GM23338 (cell line): ENCODE results near the gene NRAS. TPM values are rescaled to one million over a fixed set of nuclear protein-coding genes. Genes with fewer than 3 reads are reported as not detected.
A peak's percentile ranks its signal among the peaks of the same experiment; 100 is the strongest.

ENCODE experiments used
- ATAC-seq: fragments of 200-7000 bp; cut with Tn5 transposase; 3 replicates; pipeline ENCODE4 v1.9.1; 2020
- DNase-seq: peaks from one replicate; pipeline ENCODE4 v3.0.0-alpha.2; 2015; ENCODE audit warnings: low spot score
- H2AFZ ChIP-seq: fragments of 200-600 bp; sonication (generic); 2 replicates; pipeline ENCODE4 v1.8.0; 2016; ENCODE audit warnings: antibody characterized with exemption, mild to moderate bottlenecking, moderate library complexity
- H3F3A ChIP-seq: fragments of 200-600 bp; sonication (generic); replicated peaks from 2 replicates; pipeline ENCODE4 v1.8.0; 2017; ENCODE audit warnings: antibody characterized with exemption, mixed run types, low read depth
- H3K27ac ChIP-seq: fragments of 200-600 bp; sonication (generic); 2 replicates; pipeline ENCODE4 v1.6.1; 2016; ENCODE audit warnings: low read depth
- H3K27me3 ChIP-seq: fragments of 200-600 bp; sonication (generic); 2 replicates; pipeline ENCODE4 v1.8.0; 2016; ENCODE audit warnings: mild to moderate bottlenecking, mixed run types, moderate library complexity; ENCODE audit not compliant: insufficient read depth
- H3K36me3 ChIP-seq: fragments of 200-600 bp; sonication (generic); 2 replicates; pipeline ENCODE4 v1.8.0; 2016; ENCODE audit warnings: mild to moderate bottlenecking; ENCODE audit not compliant: insufficient read depth
- H3K4me1 ChIP-seq: fragments of 200-600 bp; sonication (generic); 2 replicates; pipeline ENCODE4 v1.8.0; 2016; ENCODE audit warnings: mild to moderate bottlenecking, moderate library complexity; ENCODE audit not compliant: insufficient read depth
- H3K4me2 ChIP-seq: fragments of 200-600 bp; sonication (generic); 2 replicates; pipeline ENCODE4 v1.7.1; 2017; ENCODE audit warnings: mixed run types
- H3K4me3 ChIP-seq: fragments of 200-600 bp; sonication (generic); 2 replicates; pipeline ENCODE4 v1.6.1; 2016; ENCODE audit warnings: mixed run types
- H3K79me2 ChIP-seq: fragments of 200-600 bp; sonication (generic); replicated peaks from 2 replicates; pipeline ENCODE4 v1.8.0; 2017; ENCODE audit warnings: mild to moderate bottlenecking; ENCODE audit not compliant: insufficient read depth
- H3K9me2 ChIP-seq: fragments of 200-600 bp; sonication (generic); 2 replicates; pipeline ENCODE4 v1.8.0; 2017; ENCODE audit not compliant: insufficient read depth
- H4K20me1 ChIP-seq: fragments of 200-600 bp; sonication (generic); replicated peaks from 2 replicates; pipeline ENCODE4 v1.8.0; 2017; ENCODE audit warnings: mild to moderate bottlenecking; ENCODE audit not compliant: insufficient read depth
- H3K27ac Mint-ChIP-seq: 2 replicates; pipeline ENCODE4 v1.8.0; 2020; ENCODE audit warnings: inconsistent platforms, mild to moderate bottlenecking, moderate library complexity, mixed read lengths
- H3K27me3 Mint-ChIP-seq: 3 replicates; pipeline ENCODE4 v1.8.0; 2022; ENCODE audit warnings: low read depth, mild to moderate bottlenecking, moderate library complexity, mixed read lengths, inconsistent platforms; ENCODE audit not compliant: insufficient read depth, poor library complexity
- H3K36me3 Mint-ChIP-seq: 3 replicates; pipeline ENCODE4 v1.8.0; 2021; ENCODE audit warnings: low read depth, mild to moderate bottlenecking, inconsistent platforms, moderate library complexity, mixed read lengths
- H3K4me1 Mint-ChIP-seq: 3 replicates; pipeline ENCODE4 v1.8.0; 2020; ENCODE audit warnings: mild to moderate bottlenecking, inconsistent platforms, mixed read lengths
- H3K4me3 Mint-ChIP-seq: 3 replicates; pipeline ENCODE4 v1.8.0; 2021; ENCODE audit warnings: moderate library complexity, mild to moderate bottlenecking, inconsistent platforms, mixed read lengths
- H3K9me3 Mint-ChIP-seq: 3 replicates; pipeline ENCODE4 v1.8.0; 2020; ENCODE audit warnings: moderate library complexity, mild to moderate bottlenecking, inconsistent platforms, mixed read lengths
- CREB1 ChIP-seq: fragments of 250-450 bp; sonication (Bioruptor Pico); IDR thresholded peaks from 2 replicates; pipeline ENCODE4 v1.5.0; 2020; ENCODE audit warnings: low read depth, mild to moderate bottlenecking, moderate library complexity
- EZH2 ChIP-seq: fragments of 200-600 bp; sonication (generic); IDR thresholded peaks from one replicate; pipeline ENCODE4 v1.8.0; 2017; ENCODE audit warnings: antibody characterized with exemption, mild to moderate bottlenecking, low read depth; ENCODE audit not compliant: unreplicated experiment
- EZH2phosphoT487 ChIP-seq: fragments of 200-600 bp; sonication (generic); IDR thresholded peaks from one replicate; pipeline ENCODE4 v1.8.1; 2018; ENCODE audit warnings: antibody characterized with exemption; ENCODE audit not compliant: unreplicated experiment
- JUNB ChIP-seq: IDR thresholded peaks from one replicate; pipeline ENCODE4 v1.6.1; 2016; ENCODE audit warnings: antibody characterized with exemption; ENCODE audit not compliant: unreplicated experiment
- NANOG ChIP-seq: IDR thresholded peaks from 2 replicates; pipeline ENCODE4 v1.6.1; 2016; ENCODE audit warnings: antibody characterized with exemption, borderline replicate concordance
- POLR2AphosphoS5 ChIP-seq: IDR thresholded peaks from 2 replicates; pipeline ENCODE4 v1.6.1; 2016; ENCODE audit warnings: antibody characterized with exemption, low read depth
- STAT1 ChIP-seq: IDR thresholded peaks from one replicate; pipeline ENCODE4 v1.6.1; 2016; ENCODE audit warnings: antibody characterized with exemption; ENCODE audit not compliant: unreplicated experiment
- ZNF114 ChIP-seq: fragments of 250-450 bp; sonication (Bioruptor Pico); IDR thresholded peaks from 2 replicates; pipeline ENCODE4 v1.5.0; 2020; ENCODE audit warnings: mild to moderate bottlenecking, moderate library complexity
- ZNF331 ChIP-seq: fragments of 250-450 bp; sonication (Bioruptor Pico); IDR thresholded peaks from 2 replicates; pipeline ENCODE4 v1.5.0; 2020; ENCODE audit warnings: low read depth, mild to moderate bottlenecking, moderate library complexity
- polyA plus RNA-seq: library from polyadenylated mRNA; unstranded; fragments of >200 nt; fragmentation: Nextera tagmentation; extraction: Ambion mirVana; gene quantifications from 2 replicates; pipeline ENCODE4 v1.2.1, GENCODE V29; 2016
- total RNA-seq: library from RNA; depleted of rRNA; stranded (reverse); fragments of >200 nt; shearing (Covaris generic); gene quantifications from 2 replicates; pipeline ENCODE4 v1.2.3, GENCODE V29; 2014
- TF ChIP-seq, protein P1 (sequence below): IDR thresholded peaks from one replicate; pipeline ENCODE4 v1.6.1; 2018; ENCODE audit warnings: antibody characterized with exemption; ENCODE audit not compliant: unreplicated experiment
- TF ChIP-seq, protein P2 (sequence below): fragments of 250-450 bp; sonication (Bioruptor Pico); IDR thresholded peaks from 2 replicates; pipeline ENCODE4 v1.5.0; 2020; ENCODE audit warnings: mild to moderate bottlenecking, moderate library complexity
- TF ChIP-seq, protein P3 (sequence below), 2 experiments: fragments of 200-600 bp in 1 of 2; sonication (generic) in 1 of 2; conservative IDR thresholded peaks; 2 replicates each; pipeline versions ENCODE4 v1.5.1 to v1.6.1; 2016 to 2017; ENCODE audit warnings: antibody characterized with exemption in 2 of 2, low read depth in 2 of 2, mild to moderate bottlenecking in 2 of 2, moderate library complexity in 1 of 2
- TF ChIP-seq, protein P4 (sequence below): IDR thresholded peaks from 2 replicates; pipeline ENCODE4 v1.6.1; 2016; ENCODE audit warnings: antibody characterized with exemption

Gene NRAS
- total and polyA plus RNA-seq, 2 experiments from 2014 or later: 22.3 to 83.2 TPM

DNA sequence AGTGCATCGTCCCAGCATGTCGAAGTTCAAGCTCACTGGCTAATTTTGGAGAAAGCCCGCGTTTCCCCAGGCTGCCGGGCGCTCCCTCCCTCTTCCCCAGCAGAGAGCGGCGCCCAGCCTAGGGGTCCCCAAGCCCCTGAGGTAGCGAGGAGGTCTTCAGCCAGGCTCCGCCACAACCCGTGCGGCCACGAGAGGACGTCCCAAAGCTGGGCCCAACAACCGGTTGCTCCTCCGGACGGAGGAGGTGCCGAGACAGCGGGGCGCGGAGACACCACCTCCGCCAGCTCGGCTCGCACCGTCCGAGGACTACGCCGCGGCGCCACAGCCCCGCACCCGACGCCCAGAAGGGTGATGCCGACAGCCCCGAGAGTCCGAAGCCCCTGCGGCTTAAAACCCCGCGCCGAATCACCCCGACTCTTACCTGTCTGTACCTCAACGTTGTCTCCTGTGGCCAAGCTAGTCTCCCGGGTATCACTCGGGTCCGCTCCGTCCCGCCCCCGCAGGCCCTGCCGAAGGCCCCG, 46.9 kb downstream of the NRAS start, which contains the start of gene DENND2C:
Gene DENND2C (minus strand): TSS at position 488 of the 521 bp plus-strand sequence. CDS start 44,065 bp downstream, outside the sequence.
- H3K27ac ChIP-seq: no peak within 1 kb of the TSS

More for the DNA sequence above, 46.9 kb downstream of the NRAS start, which contains the start of gene DENND2C:
- 0 out of 2 replicates have a peak, but pooled peaks cover 4% of the 10 kb centered on the region for H3K4me1 ChIP-seq
- H3K4me3 Mint-ChIP-seq: peak within 1 kb of the TSS; percentile 85
- TF ChIP-seq STAT1 (no peak), EZH2 (no peak), EZH2phosphoT487 (no peak), JUNB (no peak), POLR2AphosphoS5 (peak; percentile 66), ZNF114 (CRISPR knock-in tag) (no peak), NANOG (no peak), ZNF331 (CRISPR knock-in tag) (no peak), CREB1 (CRISPR knock-in tag) (no peak)
- TF ChIP-seq, protein P1, sequence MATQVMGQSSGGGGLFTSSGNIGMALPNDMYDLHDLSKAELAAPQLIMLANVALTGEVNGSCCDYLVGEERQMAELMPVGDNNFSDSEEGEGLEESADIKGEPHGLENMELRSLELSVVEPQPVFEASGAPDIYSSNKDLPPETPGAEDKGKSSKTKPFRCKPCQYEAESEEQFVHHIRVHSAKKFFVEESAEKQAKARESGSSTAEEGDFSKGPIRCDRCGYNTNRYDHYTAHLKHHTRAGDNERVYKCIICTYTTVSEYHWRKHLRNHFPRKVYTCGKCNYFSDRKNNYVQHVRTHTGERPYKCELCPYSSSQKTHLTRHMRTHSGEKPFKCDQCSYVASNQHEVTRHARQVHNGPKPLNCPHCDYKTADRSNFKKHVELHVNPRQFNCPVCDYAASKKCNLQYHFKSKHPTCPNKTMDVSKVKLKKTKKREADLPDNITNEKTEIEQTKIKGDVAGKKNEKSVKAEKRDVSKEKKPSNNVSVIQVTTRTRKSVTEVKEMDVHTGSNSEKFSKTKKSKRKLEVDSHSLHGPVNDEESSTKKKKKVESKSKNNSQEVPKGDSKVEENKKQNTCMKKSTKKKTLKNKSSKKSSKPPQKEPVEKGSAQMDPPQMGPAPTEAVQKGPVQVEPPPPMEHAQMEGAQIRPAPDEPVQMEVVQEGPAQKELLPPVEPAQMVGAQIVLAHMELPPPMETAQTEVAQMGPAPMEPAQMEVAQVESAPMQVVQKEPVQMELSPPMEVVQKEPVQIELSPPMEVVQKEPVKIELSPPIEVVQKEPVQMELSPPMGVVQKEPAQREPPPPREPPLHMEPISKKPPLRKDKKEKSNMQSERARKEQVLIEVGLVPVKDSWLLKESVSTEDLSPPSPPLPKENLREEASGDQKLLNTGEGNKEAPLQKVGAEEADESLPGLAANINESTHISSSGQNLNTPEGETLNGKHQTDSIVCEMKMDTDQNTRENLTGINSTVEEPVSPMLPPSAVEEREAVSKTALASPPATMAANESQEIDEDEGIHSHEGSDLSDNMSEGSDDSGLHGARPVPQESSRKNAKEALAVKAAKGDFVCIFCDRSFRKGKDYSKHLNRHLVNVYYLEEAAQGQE: no peak
- TF ChIP-seq, protein P2, sequence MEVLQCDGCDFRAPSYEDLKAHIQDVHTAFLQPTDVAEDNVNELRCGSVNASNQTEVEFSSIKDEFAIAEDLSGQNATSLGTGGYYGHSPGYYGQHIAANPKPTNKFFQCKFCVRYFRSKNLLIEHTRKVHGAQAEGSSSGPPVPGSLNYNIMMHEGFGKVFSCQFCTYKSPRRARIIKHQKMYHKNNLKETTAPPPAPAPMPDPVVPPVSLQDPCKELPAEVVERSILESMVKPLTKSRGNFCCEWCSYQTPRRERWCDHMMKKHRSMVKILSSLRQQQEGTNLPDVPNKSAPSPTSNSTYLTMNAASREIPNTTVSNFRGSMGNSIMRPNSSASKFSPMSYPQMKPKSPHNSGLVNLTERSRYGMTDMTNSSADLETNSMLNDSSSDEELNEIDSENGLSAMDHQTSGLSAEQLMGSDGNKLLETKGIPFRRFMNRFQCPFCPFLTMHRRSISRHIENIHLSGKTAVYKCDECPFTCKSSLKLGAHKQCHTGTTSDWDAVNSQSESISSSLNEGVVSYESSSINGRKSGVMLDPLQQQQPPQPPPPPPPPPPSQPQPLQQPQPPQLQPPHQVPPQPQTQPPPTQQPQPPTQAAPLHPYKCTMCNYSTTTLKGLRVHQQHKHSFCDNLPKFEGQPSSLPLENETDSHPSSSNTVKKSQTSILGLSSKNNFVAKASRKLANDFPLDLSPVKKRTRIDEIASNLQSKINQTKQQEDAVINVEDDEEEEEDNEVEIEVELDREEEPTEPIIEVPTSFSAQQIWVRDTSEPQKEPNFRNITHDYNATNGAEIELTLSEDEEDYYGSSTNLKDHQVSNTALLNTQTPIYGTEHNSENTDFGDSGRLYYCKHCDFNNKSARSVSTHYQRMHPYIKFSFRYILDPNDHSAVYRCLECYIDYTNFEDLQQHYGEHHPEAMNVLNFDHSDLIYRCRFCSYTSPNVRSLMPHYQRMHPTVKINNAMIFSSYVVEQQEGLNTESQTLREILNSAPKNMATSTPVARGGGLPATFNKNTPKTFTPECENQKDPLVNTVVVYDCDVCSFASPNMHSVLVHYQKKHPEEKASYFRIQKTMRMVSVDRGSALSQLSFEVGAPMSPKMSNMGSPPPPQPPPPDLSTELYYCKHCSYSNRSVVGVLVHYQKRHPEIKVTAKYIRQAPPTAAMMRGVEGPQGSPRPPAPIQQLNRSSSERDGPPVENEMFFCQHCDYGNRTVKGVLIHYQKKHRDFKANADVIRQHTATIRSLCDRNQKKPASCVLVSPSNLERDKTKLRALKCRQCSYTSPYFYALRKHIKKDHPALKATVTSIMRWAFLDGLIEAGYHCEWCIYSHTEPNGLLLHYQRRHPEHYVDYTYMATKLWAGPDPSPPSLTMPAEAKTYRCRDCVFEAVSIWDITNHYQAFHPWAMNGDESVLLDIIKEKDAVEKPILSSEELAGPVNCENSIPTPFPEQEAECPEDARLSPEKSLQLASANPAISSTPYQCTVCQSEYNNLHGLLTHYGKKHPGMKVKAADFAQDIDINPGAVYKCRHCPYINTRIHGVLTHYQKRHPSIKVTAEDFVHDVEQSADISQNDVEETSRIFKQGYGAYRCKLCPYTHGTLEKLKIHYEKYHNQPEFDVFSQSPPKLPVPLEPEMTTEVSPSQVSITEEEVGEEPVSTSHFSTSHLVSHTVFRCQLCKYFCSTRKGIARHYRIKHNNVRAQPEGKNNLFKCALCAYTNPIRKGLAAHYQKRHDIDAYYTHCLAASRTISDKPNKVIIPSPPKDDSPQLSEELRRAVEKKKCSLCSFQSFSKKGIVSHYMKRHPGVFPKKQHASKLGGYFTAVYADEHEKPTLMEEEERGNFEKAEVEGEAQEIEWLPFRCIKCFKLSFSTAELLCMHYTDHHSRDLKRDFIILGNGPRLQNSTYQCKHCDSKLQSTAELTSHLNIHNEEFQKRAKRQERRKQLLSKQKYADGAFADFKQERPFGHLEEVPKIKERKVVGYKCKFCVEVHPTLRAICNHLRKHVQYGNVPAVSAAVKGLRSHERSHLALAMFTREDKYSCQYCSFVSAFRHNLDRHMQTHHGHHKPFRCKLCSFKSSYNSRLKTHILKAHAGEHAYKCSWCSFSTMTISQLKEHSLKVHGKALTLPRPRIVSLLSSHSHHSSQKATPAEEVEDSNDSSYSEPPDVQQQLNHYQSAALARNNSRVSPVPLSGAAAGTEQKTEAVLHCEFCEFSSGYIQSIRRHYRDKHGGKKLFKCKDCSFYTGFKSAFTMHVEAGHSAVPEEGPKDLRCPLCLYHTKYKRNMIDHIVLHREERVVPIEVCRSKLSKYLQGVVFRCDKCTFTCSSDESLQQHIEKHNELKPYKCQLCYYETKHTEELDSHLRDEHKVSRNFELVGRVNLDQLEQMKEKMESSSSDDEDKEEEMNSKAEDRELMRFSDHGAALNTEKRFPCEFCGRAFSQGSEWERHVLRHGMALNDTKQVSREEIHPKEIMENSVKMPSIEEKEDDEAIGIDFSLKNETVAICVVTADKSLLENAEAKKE (CRISPR knock-in tag): no peak
- TF ChIP-seq, protein P3, sequence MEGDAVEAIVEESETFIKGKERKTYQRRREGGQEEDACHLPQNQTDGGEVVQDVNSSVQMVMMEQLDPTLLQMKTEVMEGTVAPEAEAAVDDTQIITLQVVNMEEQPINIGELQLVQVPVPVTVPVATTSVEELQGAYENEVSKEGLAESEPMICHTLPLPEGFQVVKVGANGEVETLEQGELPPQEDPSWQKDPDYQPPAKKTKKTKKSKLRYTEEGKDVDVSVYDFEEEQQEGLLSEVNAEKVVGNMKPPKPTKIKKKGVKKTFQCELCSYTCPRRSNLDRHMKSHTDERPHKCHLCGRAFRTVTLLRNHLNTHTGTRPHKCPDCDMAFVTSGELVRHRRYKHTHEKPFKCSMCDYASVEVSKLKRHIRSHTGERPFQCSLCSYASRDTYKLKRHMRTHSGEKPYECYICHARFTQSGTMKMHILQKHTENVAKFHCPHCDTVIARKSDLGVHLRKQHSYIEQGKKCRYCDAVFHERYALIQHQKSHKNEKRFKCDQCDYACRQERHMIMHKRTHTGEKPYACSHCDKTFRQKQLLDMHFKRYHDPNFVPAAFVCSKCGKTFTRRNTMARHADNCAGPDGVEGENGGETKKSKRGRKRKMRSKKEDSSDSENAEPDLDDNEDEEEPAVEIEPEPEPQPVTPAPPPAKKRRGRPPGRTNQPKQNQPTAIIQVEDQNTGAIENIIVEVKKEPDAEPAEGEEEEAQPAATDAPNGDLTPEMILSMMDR (conservative IDR thresholded peaks at IDR 0.05; ENCODE audit: low read depth in 2 of 2): peak in 1 of 2 experiments; percentile 49; a peak in 2 of 4 replicates
- TF ChIP-seq, protein P4, sequence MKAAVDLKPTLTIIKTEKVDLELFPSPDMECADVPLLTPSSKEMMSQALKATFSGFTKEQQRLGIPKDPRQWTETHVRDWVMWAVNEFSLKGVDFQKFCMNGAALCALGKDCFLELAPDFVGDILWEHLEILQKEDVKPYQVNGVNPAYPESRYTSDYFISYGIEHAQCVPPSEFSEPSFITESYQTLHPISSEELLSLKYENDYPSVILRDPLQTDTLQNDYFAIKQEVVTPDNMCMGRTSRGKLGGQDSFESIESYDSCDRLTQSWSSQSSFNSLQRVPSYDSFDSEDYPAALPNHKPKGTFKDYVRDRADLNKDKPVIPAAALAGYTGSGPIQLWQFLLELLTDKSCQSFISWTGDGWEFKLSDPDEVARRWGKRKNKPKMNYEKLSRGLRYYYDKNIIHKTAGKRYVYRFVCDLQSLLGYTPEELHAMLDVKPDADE: no peak
- no peaks in the 10 kb centered on the region for H3K79me2 ChIP-seq
- H3K27me3 ChIP-seq: peaks cover 26% of the 10 kb centered on the region; the same call in 1 of the 2 replicates
- peak within 1 kb of the TSS; percentile 84 for H3K4me3 ChIP-seq
- peaks cover 6% of the 10 kb centered on the region for H3K27me3 Mint-ChIP-seq
- H3K36me3 Mint-ChIP-seq: no peaks in the 10 kb centered on the region
- no peaks in the 10 kb centered on the region for H4K20me1 ChIP-seq
- peaks cover 7% of the 10 kb centered on the region; the same call in 1 of the 2 replicates for H3F3A ChIP-seq
- DNase-seq (peak; percentile 82), ATAC-seq (peak; percentile 83)
- peak within 1 kb of the TSS; percentile 37; the same call in 1 of the 2 replicates for H3K27ac Mint-ChIP-seq
- H3K4me1 Mint-ChIP-seq: peaks cover 4% of the 10 kb centered on the region; the same call in 2 of the 3 replicates
- no peaks in the 10 kb centered on the region for H3K9me2 ChIP-seq
- no peaks in the 10 kb centered on the region for H3K9me3 Mint-ChIP-seq
- H3K4me2 ChIP-seq: peak within 1 kb of the TSS; percentile 95
- peak within 1 kb of the TSS; percentile 99 for H2AFZ ChIP-seq
- H3K36me3 ChIP-seq: no peaks in the 10 kb centered on the region
